MM.1S (cell line): Measurements from ENCODE around the gene DHRS12.
A peak's percentile ranks its signal among the peaks of the same experiment; 100 is the strongest.
"Not testable (repeated sequence)": the region's sequence is repeated elsewhere in the genome, so short reads cannot be mapped to it uniquely, and the experiment has no call there.

Experiments
- DNase-seq: peaks from one replicate; pipeline ENCODE4 v3.0.0-alpha.2; 2015
- H2AFZ ChIP-seq: fragments of 300-600 bp; sonication (generic); 2 replicates; pipeline ENCODE4 v1.6.0; 2016; ENCODE audit warnings: antibody characterized with exemption, low read length
- H3F3A ChIP-seq: fragments of 300-600 bp; sonication (generic); 2 replicates; pipeline ENCODE4 v1.6.1; 2016; ENCODE audit warnings: mild to moderate bottlenecking, antibody characterized with exemption, low read length, moderate library complexity, mixed read lengths; ENCODE audit not compliant: insufficient read depth
- H3K27ac ChIP-seq: fragments of 300-600 bp; sonication (generic); 2 replicates; pipeline ENCODE4 v1.5.1; 2016; ENCODE audit warnings: mild to moderate bottlenecking, low read length
- H3K27me3 ChIP-seq: fragments of 300-600 bp; sonication (generic); replicated peaks from 2 replicates; pipeline ENCODE4 v1.6.0; 2016; ENCODE audit warnings: low read length; ENCODE audit not compliant: insufficient read depth
- H3K36me3 ChIP-seq: fragments of 300-600 bp; sonication (generic); replicated peaks from 2 replicates; pipeline ENCODE4 v1.6.1; 2016; ENCODE audit warnings: mild to moderate bottlenecking, low read length, mixed read lengths; ENCODE audit not compliant: insufficient read depth
- H3K4me1 ChIP-seq: fragments of 300-600 bp; sonication (generic); 2 replicates; pipeline ENCODE4 v1.6.1; 2016; ENCODE audit warnings: low read length, mixed read lengths
- H3K4me2 ChIP-seq: fragments of 300-600 bp; sonication (generic); 2 replicates; pipeline ENCODE4 v1.6.0; 2016; ENCODE audit warnings: low read depth, low read length
- H3K4me3 ChIP-seq: fragments of 300-600 bp; sonication (generic); 2 replicates; pipeline ENCODE4 v1.5.1; 2016; ENCODE audit warnings: low read length, mixed read lengths
- H3K79me2 ChIP-seq: fragments of 300-600 bp; sonication (generic); 2 replicates; pipeline ENCODE4 v1.6.1; 2016; ENCODE audit warnings: mixed run types, low read length, mixed read lengths
- H3K9ac ChIP-seq: fragments of 300-600 bp; sonication (generic); 2 replicates; pipeline ENCODE4 v1.6.1; 2016; ENCODE audit warnings: low read length, mixed read lengths
- H3K9me2 ChIP-seq: fragments of 300-600 bp; sonication (generic); replicated peaks from 2 replicates; pipeline ENCODE4 v1.6.1; 2016; ENCODE audit warnings: mild to moderate bottlenecking, low read length, mixed read lengths; ENCODE audit not compliant: insufficient read depth
- H3K9me3 ChIP-seq: fragments of 300-600 bp; sonication (generic); replicated peaks from 2 replicates; pipeline ENCODE4 v1.6.1; 2016; ENCODE audit warnings: mild to moderate bottlenecking, low read length, mixed read lengths; ENCODE audit not compliant: insufficient read depth
- H4K20me1 ChIP-seq: fragments of 300-600 bp; sonication (generic); 2 replicates; pipeline ENCODE4 v1.6.1; 2016; ENCODE audit warnings: mild to moderate bottlenecking, low read length, moderate library complexity, mixed read lengths; ENCODE audit not compliant: insufficient read depth
- EZH2 ChIP-seq: fragments of 300-600 bp; sonication (generic); optimal IDR thresholded peaks from 2 replicates; pipeline ENCODE3; 2017; ENCODE audit warnings: low read depth, mild to moderate bottlenecking, antibody characterized with exemption, low read length, mixed read lengths
- EZH2phosphoT487 ChIP-seq: fragments of 300-600 bp; sonication (generic); IDR thresholded peaks from 2 replicates; pipeline ENCODE4 v1.6.1; 2018; ENCODE audit warnings: antibody characterized with exemption, low read length
- TF ChIP-seq, protein P1 (sequence below): fragments of 300-600 bp; sonication (generic); IDR thresholded peaks from 2 replicates; pipeline ENCODE4 v1.5.1; 2016; ENCODE audit warnings: antibody characterized with exemption, low read length, mixed read lengths

The DHRS12 gene

GRCh38 chr13:51825165-51825592 lies 21.2 kb upstream of the DHRS12 start:
- Histone ChIP-seq H3F3A (no peaks in the 10 kb centered on the region), H3K9me3 (no peaks in the 10 kb centered on the region), H3K4me3 (no peak overlapping the region), H3K36me3 (no peaks in the 10 kb centered on the region), H3K27me3 (no peaks in the 10 kb centered on the region), H3K9ac (no peak overlapping the region), H3K4me1 (peaks cover 15% of the 10 kb centered on the region; the same call in 1 of the 2 replicates), H3K27ac (peak overlapping the region; percentile 24; the same call in 1 of the 2 replicates), H4K20me1 (no peaks in the 10 kb centered on the region), H3K9me2 (no peaks in the 10 kb centered on the region), H3K79me2 (no peaks in the 10 kb centered on the region), H2AFZ (no peak overlapping the region), H3K4me2 (peak overlapping the region; percentile 22; the same call in 1 of the 2 replicates)
- DNase-seq, result peak; percentile 54
- no peak for TF ChIP-seq EZH2
- no peak for TF ChIP-seq EZH2phosphoT487
- TF ChIP-seq, protein P1, sequence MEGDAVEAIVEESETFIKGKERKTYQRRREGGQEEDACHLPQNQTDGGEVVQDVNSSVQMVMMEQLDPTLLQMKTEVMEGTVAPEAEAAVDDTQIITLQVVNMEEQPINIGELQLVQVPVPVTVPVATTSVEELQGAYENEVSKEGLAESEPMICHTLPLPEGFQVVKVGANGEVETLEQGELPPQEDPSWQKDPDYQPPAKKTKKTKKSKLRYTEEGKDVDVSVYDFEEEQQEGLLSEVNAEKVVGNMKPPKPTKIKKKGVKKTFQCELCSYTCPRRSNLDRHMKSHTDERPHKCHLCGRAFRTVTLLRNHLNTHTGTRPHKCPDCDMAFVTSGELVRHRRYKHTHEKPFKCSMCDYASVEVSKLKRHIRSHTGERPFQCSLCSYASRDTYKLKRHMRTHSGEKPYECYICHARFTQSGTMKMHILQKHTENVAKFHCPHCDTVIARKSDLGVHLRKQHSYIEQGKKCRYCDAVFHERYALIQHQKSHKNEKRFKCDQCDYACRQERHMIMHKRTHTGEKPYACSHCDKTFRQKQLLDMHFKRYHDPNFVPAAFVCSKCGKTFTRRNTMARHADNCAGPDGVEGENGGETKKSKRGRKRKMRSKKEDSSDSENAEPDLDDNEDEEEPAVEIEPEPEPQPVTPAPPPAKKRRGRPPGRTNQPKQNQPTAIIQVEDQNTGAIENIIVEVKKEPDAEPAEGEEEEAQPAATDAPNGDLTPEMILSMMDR, result no peak

- H4K20me1 ChIP-seq, H3K4me3 ChIP-seq, H3K79me2 ChIP-seq, H2AFZ ChIP-seq, H3K9me3 ChIP-seq, DNase-seq, H3K9ac ChIP-seq, H3K36me3 ChIP-seq, H3F3A ChIP-seq, H3K27me3 ChIP-seq, H3K9me2 ChIP-seq: not testable (repeated sequence)
- peaks cover 15% of the 10 kb centered on the region; the same call in 1 of the 2 replicates for H3K4me1 ChIP-seq
- peak overlapping the region; percentile 22; the same call in 1 of the 2 replicates for H3K4me2 ChIP-seq
- H3K27ac ChIP-seq, result peak overlapping the region; percentile 24; the same call in 1 of the 2 replicates
Observed at GRCh38 chr13:51824712-51825111, 20.7 kb upstream of the DHRS12 start.

GRCh38 chr13:51823863-51824262 lies 19.9 kb upstream of the DHRS12 start:
- peaks cover 15% of the 10 kb centered on the region; the same call in 1 of the 2 replicates for H3K4me1 ChIP-seq
- no peaks in the 10 kb centered on the region for H3K27me3 ChIP-seq
- TF ChIP-seq EZH2 (no peak), EZH2phosphoT487 (no peak)
- TF ChIP-seq, protein P1, result no peak
- no peaks in the 10 kb centered on the region for H3K9me2 ChIP-seq
- H3K79me2 ChIP-seq, result no peaks in the 10 kb centered on the region
- no peaks in the 10 kb centered on the region for H4K20me1 ChIP-seq
- H3K4me3 ChIP-seq, result no peak overlapping the region
- H3K27ac ChIP-seq, result no peak overlapping the region
- no peak overlapping the region for H3K9ac ChIP-seq
- H3F3A ChIP-seq, result no peaks in the 10 kb centered on the region
- H3K36me3 ChIP-seq, result no peaks in the 10 kb centered on the region
- no peak overlapping the region for H3K4me2 ChIP-seq
- no peak for DNase-seq
- H3K9me3 ChIP-seq, result no peaks in the 10 kb centered on the region
- H2AFZ ChIP-seq, result no peak overlapping the region

- no peaks in the 10 kb centered on the region for H3K9me3 ChIP-seq
- H2AFZ ChIP-seq, result no peak overlapping the region
- H4K20me1 ChIP-seq, result no peaks in the 10 kb centered on the region
- no peaks in the 10 kb centered on the region for H3K9me2 ChIP-seq
- H3F3A ChIP-seq, result no peaks in the 10 kb centered on the region
- no peaks in the 10 kb centered on the region for H3K36me3 ChIP-seq
- H3K9ac ChIP-seq, result no peak overlapping the region
- no peak overlapping the region for H3K4me3 ChIP-seq
- no peak overlapping the region for H3K4me2 ChIP-seq
- DNase-seq, result no peak
- H3K27me3 ChIP-seq, result no peaks in the 10 kb centered on the region
- peaks cover 15% of the 10 kb centered on the region; the same call in 1 of the 2 replicates for H3K4me1 ChIP-seq
- H3K79me2 ChIP-seq, result no peaks in the 10 kb centered on the region
- no peak for TF ChIP-seq EZH2
- TF ChIP-seq, protein P1, result no peak
- no peak for TF ChIP-seq EZH2phosphoT487
- H3K27ac ChIP-seq, result no peak overlapping the region
Observed at GRCh38 chr13:51823359-51823758, 19.4 kb upstream of the DHRS12 start.
